Activated CD4-positive, alpha-beta T cell treated with anti-CD3 and anti-CD28 coated beads, Interleukin-10, Interleukin-2, amounts not matched to agents 100 ng/mL and 50 ng/mL, durations not matched to agents 16 hours and 8 hours (primary cell): ENCODE results near the gene LAT.

ENCODE experiments used
- DNase-seq: peaks from one replicate; pipeline ENCODE4 v3.0.0-alpha.2; 2020

Gene LAT

DNA sequence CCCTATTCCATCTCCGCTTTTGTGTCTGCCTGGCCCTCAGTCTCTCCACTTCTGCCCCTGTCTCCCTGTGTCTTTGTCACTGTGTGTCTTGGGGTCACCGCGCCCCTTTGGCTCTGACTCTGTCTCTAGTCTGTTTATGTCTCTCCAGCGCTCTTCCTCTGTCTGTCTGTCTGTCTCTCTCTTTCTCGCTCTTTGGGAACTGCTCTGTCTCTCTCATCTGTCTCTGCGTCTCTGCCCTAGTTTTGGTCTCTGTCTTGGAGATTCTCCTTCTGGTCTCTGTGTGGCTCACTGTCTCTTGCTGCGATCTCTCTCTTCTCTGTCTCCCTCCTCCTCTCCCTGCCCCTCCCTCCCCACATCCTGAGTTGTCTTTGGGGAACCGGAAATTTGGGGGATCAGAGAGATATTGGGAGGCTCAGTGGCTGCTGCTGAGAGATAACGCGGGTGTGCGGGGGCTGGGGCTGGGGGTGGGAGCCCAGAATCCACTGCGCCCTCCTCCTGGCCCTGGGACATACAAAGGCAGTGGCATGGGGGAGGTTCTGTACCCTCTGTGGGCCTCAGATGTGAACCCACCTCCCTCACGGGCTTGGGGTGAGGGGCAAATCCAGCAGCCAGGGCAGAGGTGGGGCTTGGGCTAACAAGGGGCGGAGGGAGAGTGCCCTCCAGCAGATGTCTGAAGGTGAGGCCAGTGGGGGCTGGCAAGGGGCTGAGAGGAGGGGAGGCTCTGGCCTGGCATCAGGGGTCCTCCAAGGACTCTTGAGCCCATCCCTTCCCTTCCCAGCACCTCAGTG lies 24.4 kb downstream of the LAT start:
- peak; percentile 71 for DNase-seq

DNA sequence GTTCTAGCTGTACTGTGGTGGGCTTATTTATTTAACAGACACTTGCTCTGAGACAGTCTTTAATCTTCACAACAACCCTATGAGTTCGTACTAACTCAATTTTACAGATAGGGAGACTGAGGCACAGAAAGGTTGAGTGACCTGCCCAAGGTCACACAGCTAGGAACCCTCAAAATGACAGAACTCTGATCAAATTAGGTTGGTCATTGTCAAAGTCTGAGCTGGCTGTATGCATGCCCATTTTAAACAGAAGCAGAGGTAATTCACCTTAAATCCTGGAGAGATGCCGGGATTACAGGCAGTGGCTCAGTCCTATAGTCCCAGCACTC lies 24.9 kb downstream of the LAT start:
- DNase-seq = no peak

DNA sequence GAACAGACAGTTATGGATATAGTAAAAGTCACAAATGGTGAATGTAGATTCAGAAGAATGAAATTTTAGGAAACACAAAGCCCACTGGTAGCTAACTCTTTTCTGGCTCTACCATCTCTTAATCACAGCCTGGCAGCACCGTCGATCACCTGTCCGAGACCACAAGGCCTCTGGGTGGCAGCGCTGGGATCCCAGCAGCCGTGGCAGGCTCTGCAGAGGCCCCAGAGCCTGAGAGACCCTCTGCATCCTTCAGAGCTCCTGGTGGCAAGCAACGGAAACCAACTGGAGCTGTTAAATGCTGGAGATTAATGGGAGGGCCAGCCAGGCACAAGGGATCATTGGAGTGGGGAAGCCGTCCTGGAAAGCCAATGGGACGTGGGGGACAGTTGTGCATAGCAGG lies 26.3 kb downstream of the LAT start:
- DNase-seq = peak; percentile 38

DNA sequence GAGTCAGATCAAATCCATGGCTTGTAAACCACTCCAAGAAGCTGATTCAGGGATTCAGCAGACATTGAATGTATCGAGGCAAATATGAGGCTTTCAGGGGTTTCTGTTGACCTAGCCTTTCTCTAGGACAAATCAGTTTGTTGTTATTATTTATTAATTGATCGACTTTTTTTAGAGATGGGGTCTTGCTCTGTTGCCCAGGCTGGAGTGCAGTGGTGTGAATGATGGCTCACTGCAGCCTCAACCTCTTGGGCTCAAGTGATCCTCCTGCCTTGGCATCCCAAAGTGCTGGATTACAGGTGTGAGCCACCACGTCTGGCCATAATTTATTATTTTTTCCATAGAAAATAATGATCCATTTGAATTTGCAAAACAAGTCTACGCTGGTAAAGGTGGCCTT lies 27.0 kb downstream of the LAT start:
- DNase-seq = no peak

DNA sequence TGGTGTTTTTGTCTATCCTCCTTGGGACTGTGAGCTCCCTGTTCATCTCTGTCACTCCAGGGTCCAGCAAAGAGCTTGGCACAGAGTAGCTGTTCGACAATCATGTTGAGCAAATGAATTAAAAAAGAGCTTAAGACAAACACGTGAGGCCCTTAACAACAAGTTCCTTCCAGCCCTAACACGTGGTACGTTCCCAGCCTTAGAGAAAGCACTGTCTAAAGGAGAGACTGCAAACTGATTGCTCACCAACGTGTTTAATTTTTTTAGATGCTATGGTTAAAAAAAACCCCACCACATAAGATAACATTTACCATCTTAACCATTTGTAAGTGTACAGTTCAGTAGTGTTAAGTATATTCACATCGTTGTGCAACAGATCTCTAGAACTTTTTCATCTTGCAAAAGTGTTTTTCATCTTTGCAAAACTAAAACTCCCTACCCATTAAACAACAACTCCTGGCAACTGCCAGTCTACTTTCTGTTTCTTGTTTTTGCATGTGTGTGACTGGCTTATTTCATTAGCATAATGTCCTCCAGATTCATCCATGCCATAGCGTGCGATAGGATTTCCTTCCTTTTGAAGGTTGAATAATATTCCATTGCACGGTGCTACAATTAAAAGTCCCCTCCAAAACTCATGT lies 28.2 kb downstream of the LAT start:
- DNase-seq = peak; percentile 68

DNA sequence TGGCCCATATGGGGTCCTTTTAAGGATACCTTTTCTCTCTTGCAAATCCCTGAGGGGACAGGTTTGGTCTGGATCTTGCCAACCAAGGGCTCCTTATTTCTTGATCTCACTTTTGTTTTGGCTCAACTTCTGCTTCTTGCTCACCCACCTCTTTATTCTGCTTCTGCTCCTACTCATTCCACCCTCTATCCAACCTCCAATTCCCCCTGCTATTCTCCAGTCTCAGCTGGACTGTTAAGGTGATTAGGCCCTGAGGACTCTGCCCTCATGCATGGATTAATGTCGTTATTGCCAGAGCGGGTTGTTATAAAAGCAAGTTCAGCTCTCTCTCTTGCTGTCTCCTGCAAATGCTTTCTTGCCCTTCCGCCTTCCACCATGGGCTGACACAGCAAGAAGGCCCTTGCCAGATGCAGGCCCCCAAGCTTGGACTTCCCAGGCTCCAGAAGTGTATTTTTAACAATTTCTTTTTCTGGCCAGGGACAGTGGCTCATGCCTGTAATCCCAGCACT lies 29.8 kb downstream of the LAT start:
- DNase-seq = no peak

DNA sequence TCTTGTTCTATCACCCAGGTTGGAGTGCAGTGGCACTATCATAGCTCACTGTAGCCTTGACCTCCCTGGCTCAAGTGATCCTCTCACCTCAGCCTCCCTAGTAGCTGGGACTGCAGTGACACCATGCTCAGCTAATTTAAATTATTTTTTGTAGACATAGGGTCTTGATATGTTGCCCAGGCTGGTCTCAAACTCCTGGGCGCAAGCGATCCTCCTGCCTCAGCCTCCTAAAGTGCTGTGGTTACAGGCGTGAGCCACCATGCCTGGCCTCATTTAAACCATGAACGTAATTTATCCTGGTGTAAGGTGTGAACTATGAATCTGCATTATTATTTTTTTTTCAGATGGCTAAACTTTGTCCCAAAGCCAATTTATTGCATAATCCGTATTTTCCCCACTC lies 37.3 kb downstream of the LAT start:
- no peak for DNase-seq

DNA sequence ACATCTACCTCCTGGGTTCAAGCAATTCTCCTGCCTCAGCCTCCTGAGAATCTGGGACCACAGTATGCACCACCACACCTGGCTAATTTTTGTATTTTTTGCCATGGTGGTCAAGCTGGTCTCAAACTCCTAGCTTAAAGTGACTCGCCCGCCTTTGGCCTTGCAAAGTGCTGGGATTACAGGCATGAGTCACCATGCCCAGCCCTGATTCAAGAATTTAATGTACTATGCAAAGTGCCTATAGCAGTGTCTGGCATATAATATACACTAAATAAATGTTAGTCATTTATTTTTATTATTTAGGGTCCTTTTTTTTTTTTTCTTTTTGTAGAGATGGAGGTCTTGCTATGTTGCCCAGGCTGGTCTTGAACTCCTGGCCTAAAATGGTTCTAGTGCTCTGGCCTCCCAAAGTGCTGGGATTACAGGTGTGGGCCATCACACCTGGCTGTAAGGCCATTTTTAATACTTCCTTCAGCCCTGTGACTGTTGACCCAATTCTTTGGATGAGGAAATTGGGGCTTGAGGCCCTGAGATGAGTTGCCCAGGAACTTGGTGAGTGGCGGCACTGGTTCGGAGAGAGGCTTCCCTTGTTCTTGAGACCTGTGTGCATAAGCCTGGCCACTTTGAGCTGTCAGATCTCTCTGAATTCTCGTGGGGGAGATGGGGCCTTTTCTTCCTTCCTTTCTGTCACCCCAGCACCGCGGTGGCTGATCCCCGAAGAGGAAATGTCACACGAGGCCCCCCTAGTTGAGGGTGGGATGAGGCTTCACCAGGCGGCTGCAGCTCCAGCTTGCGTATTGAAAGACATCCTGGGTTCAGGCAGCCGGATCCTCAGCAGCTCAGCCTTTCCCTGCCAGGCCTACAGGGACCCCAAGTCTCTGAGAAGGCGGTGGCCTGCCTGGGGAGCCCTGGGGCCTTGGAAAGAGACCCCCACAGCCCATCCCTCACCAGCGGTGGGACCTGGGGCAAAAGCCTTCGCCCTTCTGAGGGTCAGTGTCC lies 38.7 kb downstream of the LAT start:
- DNase-seq = peak; percentile 46

DNA sequence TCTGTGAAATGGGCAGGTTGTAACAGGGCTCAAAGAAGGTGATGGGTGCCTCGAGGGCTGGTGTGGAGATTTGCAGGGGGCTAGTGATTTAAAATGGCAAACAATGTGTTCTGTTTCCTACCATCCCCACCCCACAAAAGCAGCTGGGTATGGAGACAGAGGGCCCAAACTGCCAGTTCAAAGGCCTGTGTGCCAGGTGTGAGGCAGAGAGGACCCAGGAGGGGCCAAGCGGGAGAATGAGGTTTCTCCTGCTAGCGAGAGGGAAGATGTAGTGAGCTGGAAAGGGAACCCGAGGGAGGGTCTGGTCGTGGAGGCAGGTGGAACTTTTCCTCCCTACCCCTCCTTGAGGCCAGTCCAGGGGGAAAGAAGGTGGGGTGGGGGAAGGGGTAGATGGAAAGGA lies 39.4 kb downstream of the LAT start:
- DNase-seq = no peak

DNA sequence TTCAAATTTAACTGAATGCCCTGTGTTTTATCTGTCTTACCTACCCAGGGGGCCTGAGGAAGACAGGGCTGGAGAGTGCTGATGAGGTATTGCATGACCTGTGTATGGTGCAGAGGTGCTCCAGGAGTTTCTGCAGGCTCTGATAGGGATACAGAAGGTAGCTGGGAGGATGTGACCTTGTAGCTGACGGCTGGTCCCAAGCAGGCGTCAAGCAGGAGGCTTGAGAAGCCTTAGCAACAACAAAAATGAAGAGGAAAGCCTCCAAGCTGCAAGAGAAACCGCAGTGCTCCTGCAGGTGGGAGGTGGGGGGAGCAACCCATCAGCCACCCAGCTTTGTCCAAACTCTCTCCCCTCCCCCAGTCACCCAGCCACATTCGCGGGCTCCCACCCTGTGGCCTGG lies 40.4 kb downstream of the LAT start:
- DNase-seq = no peak

DNA sequence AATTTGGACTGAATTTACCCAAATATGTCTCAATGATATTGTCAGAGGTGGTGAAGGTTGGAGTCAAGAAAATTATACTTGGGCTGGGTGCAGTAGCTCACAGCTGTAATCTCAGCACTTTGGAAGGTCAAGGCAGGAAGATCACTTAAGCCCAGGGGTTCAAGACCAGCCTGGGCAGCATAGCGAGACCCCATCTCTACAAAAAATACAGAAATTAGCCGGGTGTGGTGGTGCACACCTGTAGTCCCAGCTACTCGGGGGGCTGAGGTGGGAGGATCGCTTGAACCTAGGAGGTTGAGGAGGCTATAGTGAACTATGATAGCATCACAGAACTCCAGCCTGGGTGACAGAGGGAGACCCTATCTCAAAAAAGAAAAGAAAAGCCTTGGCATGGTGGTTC lies 40.9 kb downstream of the LAT start:
- DNase-seq = no peak

DNA sequence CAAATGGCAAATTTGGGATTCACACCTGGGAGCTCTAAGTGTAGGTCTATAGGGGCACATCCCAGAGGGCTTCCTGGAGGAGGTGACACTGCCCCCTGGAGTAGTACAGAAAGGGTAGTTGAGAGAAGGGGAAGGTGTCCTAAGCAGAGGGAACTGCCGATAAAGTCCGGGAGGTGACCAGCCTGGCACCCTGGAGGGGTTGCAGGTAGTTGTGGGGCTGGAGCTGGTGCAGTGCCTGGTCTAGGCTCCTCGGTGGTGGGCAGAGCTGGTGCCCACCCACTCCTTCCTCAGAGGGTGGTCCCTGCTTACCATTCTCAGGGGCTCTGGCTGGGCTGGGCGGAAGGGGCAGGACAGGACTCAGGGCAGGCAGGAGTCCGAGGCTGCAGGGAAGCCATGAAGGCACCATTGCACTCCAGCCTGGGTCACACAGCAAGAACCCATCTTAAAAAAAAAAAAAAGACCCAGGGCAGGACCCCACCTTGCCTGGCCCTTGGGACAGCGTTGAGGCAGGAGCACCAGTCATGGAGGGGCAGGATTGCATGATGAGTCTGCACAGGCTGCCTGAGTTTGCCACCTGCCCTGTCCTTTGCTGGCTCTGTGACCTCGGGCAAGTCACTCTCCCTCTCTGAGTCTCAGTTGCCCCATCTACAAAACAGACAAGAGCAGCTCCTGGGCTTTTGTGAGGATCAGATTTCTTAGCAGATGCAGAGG lies 43.8 kb downstream of the LAT start:
- no peak for DNase-seq

DNA sequence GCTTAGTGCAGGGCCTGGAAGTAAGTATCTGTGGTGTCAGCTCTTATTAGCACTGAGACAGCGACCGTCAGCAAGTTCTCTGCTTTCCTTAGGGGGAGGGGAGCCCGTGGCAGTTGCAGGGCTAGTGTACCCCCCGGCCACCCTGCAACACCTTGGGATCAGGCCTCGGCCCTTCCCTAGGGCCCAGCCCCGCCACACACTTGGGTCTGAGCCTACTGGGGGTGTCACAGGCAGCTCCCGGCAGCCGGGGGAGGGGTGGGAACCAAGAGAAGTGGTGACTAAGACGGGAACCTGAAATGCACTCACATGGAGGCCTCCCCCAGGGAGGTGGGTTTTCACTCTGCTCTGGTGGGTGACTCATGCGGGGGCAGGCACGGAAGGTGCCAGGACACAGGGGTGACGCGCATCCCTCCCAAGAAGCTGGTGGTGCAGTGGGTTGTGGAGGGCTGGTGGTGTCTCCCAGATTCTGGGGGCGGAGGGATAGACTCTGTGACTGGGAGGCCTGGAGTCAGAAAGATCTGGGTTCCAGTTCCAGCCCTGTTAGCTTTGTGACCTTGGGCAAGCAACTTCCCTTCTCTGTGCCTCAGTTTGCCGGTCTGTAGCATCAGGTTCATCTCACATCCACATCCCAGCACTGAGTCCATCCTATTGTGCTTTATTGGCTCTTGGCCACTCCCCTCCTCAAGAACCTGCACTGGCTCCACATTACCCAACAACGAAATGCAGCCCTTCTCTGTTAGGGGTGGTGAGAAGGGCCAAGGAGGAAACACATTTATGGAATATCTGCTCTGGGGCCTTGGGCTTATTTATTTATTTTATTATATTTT lies 44.5 kb downstream of the LAT start:
- DNase-seq = peak; percentile 96

DNA sequence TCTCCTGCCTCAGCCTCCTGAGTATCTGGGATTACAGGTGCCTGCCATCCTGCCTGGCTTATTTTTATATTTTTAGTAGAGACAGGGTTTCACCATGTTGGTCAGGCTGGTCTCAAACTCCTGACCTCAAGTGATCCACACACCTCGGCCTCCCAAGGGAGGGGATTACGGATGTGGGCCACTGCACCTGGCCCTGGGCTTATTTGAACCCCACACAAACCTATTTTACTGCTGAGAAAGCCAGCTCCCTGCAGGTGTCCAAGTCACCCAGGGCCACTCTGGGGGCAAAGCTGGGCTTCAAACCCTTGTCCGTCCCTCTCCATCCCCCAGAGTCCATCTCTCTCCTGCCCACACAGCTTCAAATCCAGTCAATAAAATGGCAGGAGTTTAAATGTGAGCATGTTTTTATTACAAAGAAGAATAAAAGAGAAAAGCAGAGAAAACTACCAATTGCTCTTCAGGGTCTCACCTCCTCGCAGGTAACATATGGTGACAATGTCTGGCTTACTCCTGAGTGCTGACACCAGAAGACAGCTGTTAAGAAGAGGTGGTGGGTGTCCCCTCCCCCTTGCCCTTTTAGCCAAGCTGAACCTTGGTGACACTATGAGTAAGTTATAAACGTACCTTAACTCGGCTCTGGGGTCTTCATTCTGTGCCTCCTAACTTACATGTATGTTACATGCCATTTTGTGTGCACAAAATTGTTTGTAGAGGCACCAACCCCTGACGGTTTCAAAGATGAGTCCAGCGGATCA lies 45.4 kb downstream of the LAT start:
- DNase-seq = no peak
